SK-MEL-5 (cell line): ENCODE measurements around the gene ABHD14A. TPM values are rescaled to one million over a fixed set of nuclear protein-coding genes. Genes with fewer than 3 reads are reported as not detected.

Source experiments
- DNase-seq: peaks from one replicate; pipeline ENCODE4 v3.0.0-alpha.2; 2016; ENCODE audit warnings: low read depth, low spot score
- in situ Hi-C: cut with HindIII; loops from 2 replicates; pipeline ENCODE4 v1.10.0; 2016; ENCODE audit warnings: low sequenced_read_pairs, high pct_unique_total_duplicates, low pct_unique_long_range_greater_than_20kb
- total RNA-seq: library from RNA; depleted of rRNA; stranded (reverse); fragments of >200 nt; shearing (Covaris generic); gene quantifications from 2 replicates; pipeline ENCODE4 v1.2.3, GENCODE V29; 2014

Gene ABHD14A
- total RNA-seq, 1 experiment from 2014 or later = 46.0 TPM

DNA sequence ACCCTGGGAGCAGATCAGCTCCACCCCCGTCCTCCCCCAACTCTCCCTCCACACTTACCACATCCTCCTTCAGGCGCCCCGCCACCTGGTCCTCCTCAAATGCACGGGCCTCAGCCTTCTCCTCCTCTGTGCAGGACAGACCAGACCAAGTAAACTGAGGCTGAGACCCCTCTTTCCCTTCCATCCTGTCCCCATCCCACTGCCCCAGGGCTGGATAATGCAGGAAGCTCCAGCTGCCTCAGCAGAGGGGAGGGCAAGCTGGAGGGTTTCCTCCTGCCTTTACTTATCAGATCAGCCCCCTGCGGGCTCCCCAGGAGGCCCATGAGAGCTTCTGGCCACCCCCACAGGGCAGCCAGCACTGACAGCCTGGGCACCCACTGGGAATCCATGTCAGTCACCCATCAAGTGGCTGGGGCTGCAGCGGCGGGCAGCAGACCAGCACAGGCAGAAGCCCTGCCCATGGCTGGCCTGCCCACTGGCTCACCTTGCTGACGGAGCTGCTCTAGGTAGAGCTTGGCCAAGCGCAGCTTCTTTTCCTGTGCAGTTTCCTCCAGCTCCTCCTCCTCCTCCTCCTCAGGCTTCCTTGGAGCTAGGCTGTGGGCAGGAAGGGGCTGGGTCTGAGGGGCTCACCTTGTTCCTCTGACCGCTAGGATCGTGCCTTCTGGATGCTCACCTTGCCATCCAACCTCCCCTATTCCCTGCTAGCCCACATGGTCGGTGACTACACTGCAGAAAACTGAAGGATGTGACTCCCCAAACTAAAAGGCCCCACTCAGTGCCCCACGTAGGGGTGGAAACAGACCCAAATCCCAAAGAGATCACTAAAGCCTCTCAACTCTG is 37.0 kb upstream of the ABHD14A start:
- no peak for DNase-seq
- in situ Hi-C loops = no loop called here

DNA sequence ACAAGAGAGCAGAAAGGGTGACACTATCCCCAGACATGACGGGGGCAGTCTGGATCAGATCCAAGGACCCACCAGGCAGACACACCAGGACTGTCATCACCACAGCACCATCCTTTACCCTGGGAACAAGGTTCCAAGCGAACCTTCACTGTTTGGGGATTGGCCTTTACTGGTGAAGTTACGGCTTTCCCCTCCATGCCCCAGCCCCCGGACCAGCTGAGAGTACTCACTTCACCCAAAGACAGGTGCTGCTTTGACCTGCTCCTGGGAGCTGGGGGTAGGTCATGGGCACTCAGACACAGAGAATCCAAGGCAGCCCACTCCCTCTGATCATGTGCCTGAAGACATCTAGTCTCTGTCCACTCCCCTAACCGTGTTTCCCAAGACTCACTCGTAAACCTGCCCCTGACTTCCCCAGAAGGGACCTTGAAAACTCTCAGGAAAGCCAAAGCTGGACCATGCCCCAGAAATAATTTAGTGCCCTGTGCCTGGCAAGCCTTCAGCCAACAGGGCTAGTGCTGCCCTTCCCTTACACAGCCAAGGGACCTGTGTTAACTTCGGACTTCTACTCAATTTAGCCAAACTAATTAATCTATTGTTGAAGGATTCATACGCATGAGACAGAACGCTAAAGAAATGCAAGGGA is 36.0 kb upstream of the ABHD14A start:
- DNase-seq = no peak
- in situ Hi-C loops = no loop called here

DNA sequence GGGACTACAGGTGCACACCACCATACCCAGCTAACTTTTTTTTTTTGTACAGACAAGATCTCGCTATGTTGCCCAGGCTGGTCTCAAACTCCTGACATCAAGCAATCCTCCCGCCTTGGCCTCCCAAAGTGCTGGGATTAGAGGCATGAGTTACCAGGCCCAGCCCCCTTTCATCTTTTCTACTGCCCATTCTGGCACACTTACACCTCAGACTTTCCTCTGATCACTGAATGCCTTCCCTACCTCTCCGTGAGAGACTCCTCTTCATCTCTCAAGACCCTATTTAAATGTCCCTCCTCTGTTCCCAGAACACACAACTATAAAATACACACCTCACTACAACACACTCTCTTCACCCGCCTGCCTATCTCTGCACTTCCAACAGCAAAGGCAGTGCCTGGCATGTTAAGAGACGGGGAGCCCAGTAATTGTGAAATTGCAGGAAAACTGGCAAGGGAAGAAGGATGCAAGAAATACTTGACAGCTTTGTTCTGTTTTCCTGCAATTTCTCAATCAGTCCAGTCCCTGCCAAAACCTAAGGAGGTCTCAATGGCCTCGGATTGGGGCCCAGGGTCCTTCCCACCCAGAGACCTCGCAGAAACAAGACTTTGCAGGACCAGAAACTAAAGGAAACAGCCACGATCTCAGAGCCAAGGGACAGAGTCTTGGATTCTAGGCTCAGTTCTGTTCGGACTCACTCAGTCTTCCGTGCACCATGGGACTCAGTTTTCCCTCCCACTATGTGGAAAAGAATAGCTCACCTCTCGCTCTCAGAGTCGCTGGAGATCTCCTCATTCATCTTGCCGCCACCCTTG is 34.0 kb upstream of the ABHD14A start:
- in situ Hi-C loops = no loop called here
- no peak for DNase-seq

GRCh38 chr3:51941463-51941797 is 33.4 kb upstream of the ABHD14A start:
- no peak for DNase-seq
- in situ Hi-C loops = no loop called here

DNA sequence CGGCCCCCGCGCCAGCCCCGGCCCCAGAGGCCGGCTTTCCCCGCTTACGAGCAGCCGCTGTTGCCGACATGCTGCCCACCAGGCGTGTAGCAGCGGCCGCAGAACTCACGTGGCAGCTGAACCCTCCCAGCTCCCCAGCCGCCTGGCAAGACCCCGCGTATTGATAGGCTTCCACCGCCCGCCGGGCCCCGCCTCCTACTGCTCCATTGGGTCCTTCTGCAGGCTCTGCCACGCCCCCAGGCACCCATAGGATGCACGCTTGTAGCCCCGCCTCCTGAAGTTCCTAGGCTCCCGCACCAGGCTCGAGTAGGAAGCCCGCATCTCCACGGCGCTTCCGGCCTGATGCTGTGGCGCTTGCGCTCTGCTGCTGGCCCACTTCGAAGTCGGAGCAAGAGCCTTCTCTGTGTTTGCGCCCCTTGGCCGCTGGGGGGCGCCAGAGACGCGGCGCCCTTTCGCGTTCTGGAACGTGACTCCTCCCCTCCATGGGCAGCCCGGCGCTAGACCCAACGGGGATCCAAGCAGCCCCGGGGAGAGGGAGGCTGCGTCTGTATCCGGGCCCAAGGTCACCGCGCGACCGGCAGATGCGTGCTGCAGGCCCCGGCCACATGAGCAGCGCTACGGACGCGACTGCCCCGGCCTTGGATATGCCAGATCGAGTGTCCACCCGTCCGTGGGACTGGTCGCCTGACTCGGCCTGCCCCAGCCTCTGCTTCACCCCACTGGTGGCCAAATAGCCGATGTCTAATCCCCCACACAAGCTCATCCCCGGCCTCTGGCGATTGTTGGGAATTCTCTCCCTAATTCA is 32.9 kb upstream of the ABHD14A start, which contains the start of the genes PARP3 and RRP9:
PARP3 (plus strand) TSS at position 566 of the 805 bp plus-strand sequence. CDS start 993 bp downstream, outside the sequence.
RRP9 (minus strand) TSS at position 107 of the 805 bp plus-strand sequence; CDS start at position 70, 37 bp downstream.
- in situ Hi-C loops = no loop called here
- DNase-seq = peak; percentile 100

DNA sequence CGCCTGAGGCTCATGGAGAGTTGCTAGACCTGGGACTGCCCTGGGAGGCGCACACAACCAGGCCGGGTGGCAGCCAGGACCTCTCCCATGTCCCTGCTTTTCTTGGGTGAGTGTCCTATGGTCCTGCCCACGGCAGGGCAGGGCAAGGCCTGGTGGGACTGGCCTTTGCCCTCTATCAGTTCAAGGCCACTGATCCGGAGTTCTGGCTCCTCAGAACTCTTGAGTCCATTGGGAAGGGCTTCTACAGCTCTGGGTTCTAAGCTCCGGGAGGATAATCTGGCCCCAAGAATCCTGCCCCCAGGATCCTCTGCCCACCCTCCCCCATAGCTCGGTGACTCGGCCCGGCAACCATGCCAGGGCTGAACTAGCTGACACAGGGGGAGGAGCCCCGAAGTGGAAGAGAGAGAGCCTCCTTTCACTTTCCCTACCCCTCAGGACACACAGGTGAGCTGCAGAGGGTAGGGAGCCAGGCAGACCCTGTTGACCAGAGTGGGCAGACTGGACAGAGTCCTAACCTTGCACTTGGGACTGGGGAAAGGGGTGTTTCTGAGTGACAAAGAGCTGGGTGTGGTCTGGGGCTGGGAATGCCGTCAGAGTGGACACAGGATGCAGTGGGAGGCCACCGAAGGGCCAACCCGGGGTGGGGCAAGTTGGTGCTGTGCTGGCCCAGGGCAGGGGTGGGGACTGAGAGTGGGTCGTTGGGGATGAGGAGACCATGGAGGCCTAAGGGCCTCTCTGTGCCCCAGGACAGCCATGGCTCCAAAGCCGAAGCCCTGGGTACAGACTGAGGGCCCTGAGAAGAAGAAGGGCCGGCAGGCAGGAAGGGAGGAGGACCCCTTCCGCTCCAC is 32.0 kb upstream of the ABHD14A start:
- in situ Hi-C loops = no loop called here
- DNase-seq = peak; percentile 27

DNA sequence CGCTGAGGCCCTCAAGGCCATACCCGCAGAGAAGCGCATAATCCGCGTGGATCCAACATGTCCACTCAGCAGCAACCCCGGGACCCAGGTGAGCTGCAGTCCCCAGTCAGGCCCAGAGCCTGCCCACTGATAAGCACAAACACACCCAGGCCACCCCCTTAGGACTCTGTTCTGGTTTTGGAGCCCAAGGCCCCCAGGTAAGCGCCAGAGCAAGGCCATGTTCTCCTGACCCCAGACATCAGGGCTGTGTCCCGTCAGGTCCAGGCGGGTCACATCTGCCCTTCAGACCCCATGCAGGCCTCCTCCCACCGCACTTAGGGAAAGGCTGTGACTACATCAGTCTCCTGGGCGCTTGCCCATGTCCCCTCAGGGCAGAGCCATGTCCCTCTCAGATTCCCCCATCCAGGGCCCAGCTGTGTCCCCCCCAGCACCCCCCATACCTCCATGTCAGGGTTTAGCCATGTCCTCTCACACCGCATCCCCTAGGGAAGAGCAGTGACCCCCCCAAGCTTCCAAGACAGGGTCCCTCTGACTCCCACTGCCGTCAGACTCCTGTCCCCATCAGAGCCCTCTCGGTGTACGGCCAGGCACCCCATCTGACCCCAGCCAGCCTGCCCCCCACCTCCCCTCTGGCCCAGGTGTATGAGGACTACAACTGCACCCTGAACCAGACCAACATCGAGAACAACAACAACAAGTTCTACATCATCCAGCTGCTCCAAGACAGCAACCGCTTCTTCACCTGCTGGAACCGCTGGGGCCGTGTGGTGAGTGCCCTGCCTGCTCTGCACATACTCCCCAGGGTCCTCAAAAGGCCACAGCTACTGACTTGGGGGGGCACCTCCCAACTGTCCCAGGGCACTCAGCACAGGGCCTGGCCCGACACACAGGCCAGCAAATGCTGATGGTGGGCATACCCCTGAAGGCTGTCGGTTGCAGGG is 31.1 kb upstream of the ABHD14A start:
- DNase-seq = no peak
- in situ Hi-C loops = no loop called here

DNA sequence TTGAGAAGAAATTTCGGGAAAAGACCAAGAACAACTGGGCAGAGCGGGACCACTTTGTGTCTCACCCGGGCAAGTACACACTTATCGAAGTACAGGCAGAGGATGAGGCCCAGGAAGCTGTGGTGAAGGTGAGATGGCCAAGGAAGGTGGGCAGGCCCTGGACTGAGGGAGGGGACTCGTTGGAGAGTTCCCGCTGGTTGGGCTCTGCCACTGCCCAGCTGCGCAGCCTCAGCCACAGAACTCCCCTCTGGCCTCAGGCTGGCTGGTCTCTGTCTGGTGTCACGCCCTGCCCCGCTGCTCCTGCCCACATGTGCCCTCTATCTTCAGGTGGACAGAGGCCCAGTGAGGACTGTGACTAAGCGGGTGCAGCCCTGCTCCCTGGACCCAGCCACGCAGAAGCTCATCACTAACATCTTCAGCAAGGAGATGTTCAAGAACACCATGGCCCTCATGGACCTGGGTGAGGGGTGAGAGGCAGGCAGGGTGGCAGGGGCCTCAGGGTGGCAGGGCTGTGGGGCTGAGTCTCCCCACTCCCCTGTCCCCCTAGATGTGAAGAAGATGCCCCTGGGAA is 30.3 kb upstream of the ABHD14A start:
- in situ Hi-C loops = no loop called here
- DNase-seq = no peak

DNA sequence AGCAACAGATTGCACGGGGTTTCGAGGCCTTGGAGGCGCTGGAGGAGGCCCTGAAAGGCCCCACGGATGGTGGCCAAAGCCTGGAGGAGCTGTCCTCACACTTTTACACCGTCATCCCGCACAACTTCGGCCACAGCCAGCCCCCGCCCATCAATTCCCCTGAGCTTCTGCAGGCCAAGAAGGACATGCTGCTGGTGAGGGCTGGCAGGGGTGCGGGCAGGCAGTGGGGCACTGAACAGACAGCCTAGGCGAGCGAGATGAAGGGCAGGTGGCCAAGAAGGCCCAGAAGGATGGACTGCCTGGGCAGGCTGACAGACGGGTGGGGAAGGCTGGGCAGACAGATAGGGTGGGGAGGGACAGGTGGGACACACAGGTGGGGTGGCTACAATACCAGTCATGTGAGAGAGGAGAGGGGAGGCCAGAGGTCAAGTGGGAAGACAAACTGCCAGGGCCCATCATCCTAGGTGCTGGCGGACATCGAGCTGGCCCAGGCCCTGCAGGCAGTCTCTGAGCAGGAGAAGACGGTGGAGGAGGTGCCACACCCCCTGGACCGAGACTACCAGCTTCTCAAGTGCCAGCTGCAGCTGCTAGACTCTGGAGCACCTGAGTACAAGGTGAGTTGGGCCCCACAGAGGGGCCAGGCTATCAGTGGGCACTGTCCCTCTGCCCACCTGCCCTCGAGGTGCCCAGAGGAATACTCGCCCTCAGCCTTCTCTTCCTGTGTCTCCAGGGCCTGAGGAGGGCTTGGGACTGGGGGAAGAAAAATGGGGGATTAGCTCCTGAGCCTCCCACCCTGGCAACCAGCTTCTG is 29.6 kb upstream of the ABHD14A start:
- DNase-seq = no peak

DNA sequence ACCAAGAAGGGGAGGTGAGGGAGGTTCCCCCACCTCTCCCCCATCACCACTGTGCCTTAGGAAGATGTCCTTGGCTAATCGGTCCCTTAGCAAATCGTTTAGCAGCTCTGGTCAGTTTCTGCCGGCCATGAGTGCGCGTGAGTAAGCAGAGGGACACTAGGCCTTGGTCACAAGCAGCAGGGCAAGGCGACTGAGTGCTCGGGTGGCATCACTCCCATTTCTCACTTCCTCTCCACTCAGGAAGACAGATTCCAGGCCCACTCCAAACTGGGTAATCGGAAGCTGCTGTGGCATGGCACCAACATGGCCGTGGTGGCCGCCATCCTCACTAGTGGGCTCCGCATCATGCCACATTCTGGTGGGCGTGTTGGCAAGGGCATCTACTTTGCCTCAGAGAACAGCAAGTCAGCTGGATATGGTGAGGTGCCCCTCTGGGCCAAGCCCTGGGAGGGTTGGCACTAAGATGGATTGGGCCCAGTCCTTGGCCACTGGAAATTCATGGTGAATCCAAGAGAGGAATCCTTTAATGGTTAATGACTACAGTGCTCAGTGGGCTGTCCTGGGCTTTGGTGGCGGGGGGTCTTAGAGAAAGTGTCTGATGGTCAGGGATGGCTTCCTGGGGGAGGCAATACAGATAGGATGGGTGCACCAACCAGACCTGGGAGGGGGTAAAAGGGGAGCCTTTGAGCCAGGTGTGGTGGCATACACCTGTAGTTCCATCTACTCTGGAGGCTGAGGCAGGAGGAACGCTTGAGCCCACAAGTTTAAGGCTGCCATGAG is 28.7 kb upstream of the ABHD14A start:
- in situ Hi-C loops = no loop called here
- DNase-seq = no peak

More for the DNA sequence above, 29.6 kb upstream of the ABHD14A start:
- in situ Hi-C loops = no loop called here

GRCh38 chr3:51946796-51947195 is 28.1 kb upstream of the ABHD14A start:
- in situ Hi-C loops = no loop called here
- DNase-seq = no peak

GRCh38 chr3:51947215-51947900 is 27.5 kb upstream of the ABHD14A start:
- DNase-seq = no peak
- in situ Hi-C loops = no loop called here

DNA sequence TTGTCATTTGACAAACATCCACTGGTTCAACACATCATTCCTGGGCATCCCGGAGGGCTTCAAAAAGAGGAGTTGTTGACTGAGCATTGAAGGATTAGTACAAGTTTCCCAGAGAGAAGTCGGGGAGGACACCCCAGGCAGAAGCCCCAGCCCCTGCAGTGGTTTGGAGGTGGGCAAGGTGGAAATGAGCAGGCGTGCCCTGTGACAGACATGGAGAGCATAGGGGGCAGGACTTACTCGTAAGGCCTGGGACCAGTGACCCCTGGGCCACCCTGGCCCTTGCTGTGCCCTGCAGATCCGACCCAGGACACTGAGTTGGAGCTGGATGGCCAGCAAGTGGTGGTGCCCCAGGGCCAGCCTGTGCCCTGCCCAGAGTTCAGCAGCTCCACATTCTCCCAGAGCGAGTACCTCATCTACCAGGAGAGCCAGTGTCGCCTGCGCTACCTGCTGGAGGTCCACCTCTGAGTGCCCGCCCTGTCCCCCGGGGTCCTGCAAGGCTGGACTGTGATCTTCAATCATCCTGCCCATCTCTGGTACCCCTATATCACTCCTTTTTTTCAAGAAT is 26.8 kb upstream of the ABHD14A start:
- in situ Hi-C loops = no loop called here
- no peak for DNase-seq
